ENCODE measurements around the gene KDM4B. TPM values are rescaled to one million over a fixed set of nuclear protein-coding genes. Genes with fewer than 3 reads are reported as not detected.

KDM4B gene
- total RNA-seq, 4 donors from 2014 or later = 26.6 to 84.2 (median 39.9) TPM

GRCh38 chr19:5035793-5036697, 67.1 kb downstream of the KDM4B start:
- WGBS, 2 donors (ENCODE audit: low coverage in 1 of 2) = 77% methylated on average over 32 of the region's 36 CpGs; no CpG with 5 or more reads in 1 of the 2 donors
- Histone ChIP-seq H3K4me3 (no peak overlapping the region), H3K36me3 (peaks cover 0 to 10% (median 4%) of the 10 kb centered on the region in 4 donors), H3K4me1 (peaks cover 0 to 29% (median 14%) of the 10 kb centered on the region in 4 donors), H3K27me3 (no peaks in the 10 kb centered on the region), H3K9me3 (no peaks in the 10 kb centered on the region), H3K27ac (peak overlapping the region in 1 of 4 donors; percentile 22)
- no peak for DNase-seq
- intact Hi-C loops (cut with DNase I; ENCODE audit: low total_unique reads) = loop anchor here (10.0 kb wide), 1 partner anchor 51 kb away; no protein-coding TSS in a partner anchor
- in situ Hi-C loops (cut with MboI; ENCODE audit: low pct_ligation_motif_present in 1 of 4, low pct_unique_long_range_greater_than_20kb in 1 of 4, low sequenced_read_pairs in 3 of 4) = loop anchor here in 2 of 4 donors (10.0 to 25.0 kb wide), 2 partner anchors 161 to 174 kb away; partner anchors contain the start of gene PLIN3 (in 1 of the 2)
- TF ChIP-seq EP300 (IDR thresholded peaks at IDR 0.05; ENCODE audit: low read depth) = no peak
- TF ChIP-seq CTCF (IDR thresholded peaks at IDR 0.05) = no peak
- no peak for TF ChIP-seq POLR2AphosphoS5 (IDR thresholded peaks at IDR 0.05)
- no peak for TF ChIP-seq POLR2A (IDR thresholded peaks at IDR 0.05)

GRCh38 chr19:5036698-5037563, 68.0 kb downstream of the KDM4B start:
- H3K4me1 ChIP-seq = peaks cover 0 to 26% (median 11%) of the 10 kb centered on the region in 4 donors
- no peaks in the 10 kb centered on the region for H3K9me3 ChIP-seq
- in situ Hi-C loops (cut with MboI; ENCODE audit: low pct_ligation_motif_present in 1 of 4, low pct_unique_long_range_greater_than_20kb in 1 of 4, low sequenced_read_pairs in 3 of 4) (loop anchor here in 2 of 4 donors (10.0 to 25.0 kb wide), 2 partner anchors 162 to 175 kb away; partner anchors contain the start of gene PLIN3 (in 1 of the 2)), intact Hi-C loops (cut with DNase I; ENCODE audit: low total_unique reads) (loop anchor here (10.0 kb wide), 1 partner anchor 52 kb away; no protein-coding TSS in a partner anchor)
- TF ChIP-seq EP300 (IDR thresholded peaks at IDR 0.05; ENCODE audit: low read depth) (no peak), CTCF (IDR thresholded peaks at IDR 0.05) (no peak), POLR2AphosphoS5 (IDR thresholded peaks at IDR 0.05) (no peak), POLR2A (IDR thresholded peaks at IDR 0.05) (no peak)
- WGBS, 2 donors (ENCODE audit: low coverage in 1 of 2) = 68 to 89% methylated on average over 4 to 34 of the region's 36 CpGs
- peaks cover 0 to 10% (median 4%) of the 10 kb centered on the region in 4 donors for H3K36me3 ChIP-seq
- H3K27me3 ChIP-seq = no peaks in the 10 kb centered on the region
- DNase-seq = no peak
- no peak overlapping the region for H3K4me3 ChIP-seq
- peak overlapping the region in 3 of 4 donors; percentile 20 to 22 (median 21) for H3K27ac ChIP-seq

GRCh38 chr19:5037936-5038335, 69.0 kb downstream of the KDM4B start:
- Histone ChIP-seq H3K36me3 (peaks cover 0 to 9% (median 3%) of the 10 kb centered on the region in 4 donors), H3K27ac (no peak overlapping the region), H3K4me1 (peaks cover 0 to 26% (median 9%) of the 10 kb centered on the region in 4 donors), H3K4me3 (no peak overlapping the region), H3K27me3 (no peaks in the 10 kb centered on the region), H3K9me3 (no peaks in the 10 kb centered on the region)
- TF ChIP-seq CTCF (IDR thresholded peaks at IDR 0.05) (no peak), EP300 (IDR thresholded peaks at IDR 0.05; ENCODE audit: low read depth) (no peak), POLR2AphosphoS5 (IDR thresholded peaks at IDR 0.05) (no peak), POLR2A (IDR thresholded peaks at IDR 0.05) (no peak)
- intact Hi-C loops (cut with DNase I; ENCODE audit: low total_unique reads) = loop anchor here (10.0 kb wide), 1 partner anchor 53 kb away; no protein-coding TSS in a partner anchor
- WGBS, 2 donors (ENCODE audit: low coverage in 1 of 2) = 84% methylated on average over 17 of the region's 17 CpGs; no CpG with 5 or more reads in 1 of the 2 donors
- in situ Hi-C loops (cut with MboI; ENCODE audit: low pct_ligation_motif_present in 1 of 4, low pct_unique_long_range_greater_than_20kb in 1 of 4, low sequenced_read_pairs in 3 of 4) = loop anchor here in 2 of 4 donors (10.0 to 25.0 kb wide), 2 partner anchors 163 to 176 kb away; partner anchors contain the start of gene PLIN3 (in 1 of the 2)
- no peak for DNase-seq

All from transverse colon (tissue), 4 donors.